ENCODE measurements around the gene PZP. TPM values are rescaled to one million over a fixed set of nuclear protein-coding genes. Genes with fewer than 3 reads are reported as not detected.

The PZP gene
- total and polyA plus RNA-seq, 2 of the 8 experiments (the other 6 are each of a cell fraction or from before 2014, with no cell fraction given) = 0.08 TPM; not detected in 1

DNA sequence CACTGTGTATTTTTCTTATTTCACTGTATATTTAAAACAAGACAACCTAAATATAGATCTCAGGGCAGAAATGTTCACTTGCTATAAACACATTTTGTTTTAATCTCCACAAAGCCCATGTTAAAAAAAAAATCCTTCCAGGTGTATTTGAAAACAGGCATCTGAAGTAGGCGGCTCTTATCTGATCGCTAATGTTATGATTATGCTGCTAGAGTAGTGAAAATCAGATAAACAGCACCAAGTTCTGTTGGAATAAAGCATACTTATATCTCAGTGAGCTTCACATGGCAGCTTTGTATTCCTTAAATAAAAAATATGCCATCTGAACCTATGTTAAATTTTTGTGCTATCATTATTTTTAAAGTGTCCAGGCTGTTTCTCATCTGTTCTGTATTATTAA lies 47.6 kb upstream of the PZP start:
- Histone ChIP-seq H3K9ac (replicated peaks in 1 of 4; ENCODE audit: extremely low read depth in 1 of 4, low read depth in 3 of 4, low read length in 3 of 4) (no peak overlapping the region), H4K20me1 (replicated peaks in 1 of 2; ENCODE audit: control insufficient read depth in 1 of 2, insufficient read depth in 2 of 2, low read length in 2 of 2) (no peaks in the 10 kb centered on the region), H3K14ac (ENCODE audit: insufficient read length) (no peak overlapping the region), H2BK5ac (ENCODE audit: low read depth, low read length) (no peak overlapping the region), H2BK20ac (ENCODE audit: low read length) (no peak overlapping the region), H2BK12ac (ENCODE audit: low read depth, low read length) (no peak overlapping the region), H3K4me1 (replicated peaks in 1 of 4; ENCODE audit: control insufficient read depth in 3 of 4, insufficient read depth in 4 of 4, low read length in 3 of 4) (no peaks in the 10 kb centered on the region), H4K8ac (ENCODE audit: extremely low read depth, insufficient read depth, low read length) (no peak overlapping the region), H3K23ac (ENCODE audit: insufficient read length) (no peak overlapping the region), H3K79me1 (ENCODE audit: low read depth, low read length) (no peaks in the 10 kb centered on the region), H3K27me3 (replicated peaks in 1 of 4; ENCODE audit: control insufficient read depth in 3 of 4, extremely low read depth in 1 of 4, insufficient read depth in 3 of 4, low read length in 3 of 4) (peaks cover 0 to 1% (median 0%) of the 10 kb centered on the region in 4 experiments; a peak in 1 of 7 replicates), H2BK120ac (replicated peaks; ENCODE audit: low read depth, low read length) (no peak overlapping the region), H3K4me3 (ENCODE audit: extremely low read depth in 1 of 4, insufficient read depth in 2 of 4, low read depth in 3 of 4, low read length in 4 of 4) (no peak overlapping the region), H3K79me2 (ENCODE audit: control insufficient read depth in 1 of 2, insufficient read depth in 2 of 2, low read length in 2 of 2) (no peaks in the 10 kb centered on the region), H4K5ac (ENCODE audit: insufficient read length, low read depth, low read length) (no peak overlapping the region), H2AK5ac (ENCODE audit: low read depth, low read length) (no peak overlapping the region), H3K23me2 (ENCODE audit: low read depth, low read length) (no peaks in the 10 kb centered on the region), H3K4me2 (ENCODE audit: insufficient read depth in 1 of 2, low read depth in 2 of 2, low read length in 2 of 2) (no peak overlapping the region), H3K36me3 (ENCODE audit: control insufficient read depth in 2 of 4, insufficient read depth in 4 of 4, low read length in 3 of 4) (no peaks in the 10 kb centered on the region), H2BK15ac (ENCODE audit: low read length) (no peak overlapping the region), H2AFZ (ENCODE audit: low read length) (no peak overlapping the region), H3K27ac (ENCODE audit: low read depth, low read length) (no peak overlapping the region), H4K91ac (replicated peaks; ENCODE audit: insufficient read length, low read length) (no peak overlapping the region), H3K9me3 (ENCODE audit: insufficient read depth in 2 of 2, low read depth in 1 of 2, low read length in 1 of 2) (no peaks in the 10 kb centered on the region; a peak in 1 of 4 replicates), H3K56ac (replicated peaks; ENCODE audit: insufficient read length, low read depth, low read length) (no peak overlapping the region), H3K4ac (replicated peaks; ENCODE audit: insufficient read length, low read depth, low read length) (no peak overlapping the region), H3K18ac (ENCODE audit: extremely low read depth, low read length) (no peak overlapping the region)
- POLR2A ChIA-PET (ENCODE audit: partially characterized antibody) = no interaction called here
- DNase-seq (ENCODE audit: low read depth in 1 of 2, low spot score in 2 of 2) = no peak
- CTCF ChIA-PET (ENCODE audit: partially characterized antibody) = interaction anchor here (0.6 to 1.0 kb wide), 2 partner anchors 17 to 712 kb away, joined by 3 read pairs; no protein-coding TSS in a partner anchor
- 66% methylated on average over 2 of the region's 2 CpGs; no CpG with 5 or more reads in 1 of the 2 experiments for WGBS, 2 experiments (ENCODE audit: extremely low coverage in 1 of 2, insufficient coverage in 1 of 2, insufficient read length in 1 of 2, insufficient replicate concordance in 2 of 2, low coverage in 1 of 2, low lambda C conversion rate in 2 of 2, missing lambda C conversion rate in 1 of 2)
- no peak for FAIRE-seq
- TF ChIP-seq MAFK (IDR thresholded peaks at IDR 0.05; ENCODE audit: low read depth, low read length) (no peak), BRCA1 (IDR thresholded peaks at IDR 0.05; ENCODE audit: low read depth, low read length) (no peak), TCF12 (IDR thresholded peaks at IDR 0.05; ENCODE audit: low read depth, low read length) (no peak), SUZ12 (IDR thresholded peaks at IDR 0.05; ENCODE audit: low read length) (no peak), TBP (IDR thresholded peaks at IDR 0.05; ENCODE audit: low read depth, low read length) (no peak), EZH2 (IDR thresholded peaks at IDR 0.05; ENCODE audit: low read depth, low read length, severe bottlenecking) (no peak), KDM1A (IDR thresholded peaks at IDR 0.05; ENCODE audit: borderline replicate concordance, low read length) (no peak), CBX5 (IDR thresholded peaks at IDR 0.05; ENCODE audit: low read depth, low read length) (no peak), JUND (IDR thresholded peaks at IDR 0.05; ENCODE audit: low read length) (no peak), FOSL1 (IDR thresholded peaks at IDR 0.05; ENCODE audit: insufficient read depth, low read depth, low read length) (no peak), CTBP2 (IDR thresholded peaks at IDR 0.05; ENCODE audit: borderline replicate concordance, insufficient read depth, insufficient read length, low read length) (no peak), EP300 (IDR thresholded peaks at IDR 0.05; ENCODE audit: borderline replicate concordance in 1 of 2, low read depth in 2 of 2, low read length in 2 of 2) (no peak), TEAD4 (IDR thresholded peaks at IDR 0.05; ENCODE audit: low read depth, low read length) (no peak), GTF2F1 (IDR thresholded peaks at IDR 0.05; ENCODE audit: borderline replicate concordance, low read depth, low read length) (no peak), RBBP5 (IDR thresholded peaks at IDR 0.05; ENCODE audit: borderline replicate concordance, low read depth, low read length) (no peak)
